ENCODE results near the gene CDC42EP1.
"Not testable (repeated sequence)": the region's sequence is repeated elsewhere in the genome, so short reads cannot be mapped to it uniquely, and the experiment has no call there.

- TF ChIP-seq POLR2A, CTCF (IDR thresholded peaks at IDR 0.05): not testable (repeated sequence)
These were observed 20.5 kb upstream of the CDC42EP1 start for GRCh38 chr22:37539790-37540189.
